Embryonic facial prominence (tissue), 1 donor: Measurements from ENCODE around the gene CGB8.
"Not testable (repeated sequence)": the region's sequence is repeated elsewhere in the genome, so short reads cannot be mapped to it uniquely, and the experiment has no call there.

Source experiments
- DNase-seq: peaks from one replicate; pipeline ENCODE4 v3.0.0-alpha.2; 2016; ENCODE audit errors: extremely low spot score

The CGB8 gene

GRCh38 chr19:49030323-49030722 lies 18.6 kb downstream of the CGB8 start:
- not testable (repeated sequence) for DNase-seq

- not testable (repeated sequence) for DNase-seq
Observed at GRCh38 chr19:49029749-49030148, 19.2 kb downstream of the CGB8 start.

- not testable (repeated sequence) for DNase-seq
Observed at GRCh38 chr19:49028686-49029085, 20.2 kb downstream of the CGB8 start.

GRCh38 chr19:49025599-49025998 lies 23.3 kb downstream of the CGB8 start:
- not testable (repeated sequence) for DNase-seq

- DNase-seq = not testable (repeated sequence)
Observed at GRCh38 chr19:49025088-49025487, 23.8 kb downstream of the CGB8 start.

GRCh38 chr19:49024233-49024632 lies 24.7 kb downstream of the CGB8 start, which contains the start of gene CGB3:
TSS of gene CGB3 (minus strand) at chr19:49024333. CDS start at chr19:49023971, 362 bp downstream.
- DNase-seq = not testable (repeated sequence)

- DNase-seq = no peak
Observed at GRCh38 chr19:49022116-49022515, 26.8 kb downstream of the CGB8 start.

GRCh38 chr19:49020931-49021895 lies 27.7 kb downstream of the CGB8 start:
- DNase-seq = no peak

GRCh38 chr19:49020342-49020741 lies 28.6 kb downstream of the CGB8 start:
- DNase-seq = no peak

- no peak for DNase-seq
Observed at GRCh38 chr19:49019242-49019932, 29.5 kb downstream of the CGB8 start.

GRCh38 chr19:49018388-49019241 lies 30.3 kb downstream of the CGB8 start:
- not testable (repeated sequence) for DNase-seq

- DNase-seq = no peak
Observed at GRCh38 chr19:49017666-49018351, 31.1 kb downstream of the CGB8 start.

- no peak for DNase-seq
Observed at GRCh38 chr19:49017041-49017665, 31.8 kb downstream of the CGB8 start, which contains the start of gene LHB. TSS of gene LHB (minus strand) at chr19:49017091. CDS start at chr19:49017081, 10 bp downstream.

GRCh38 chr19:49016067-49016839 lies 32.7 kb downstream of the CGB8 start:
- no peak for DNase-seq

GRCh38 chr19:49014870-49015255 lies 34.0 kb downstream of the CGB8 start:
- no peak for DNase-seq

- no peak for DNase-seq
Observed at GRCh38 chr19:49014123-49014869, 34.6 kb downstream of the CGB8 start.

- DNase-seq = no peak
Observed at GRCh38 chr19:49011194-49011593, 37.7 kb downstream of the CGB8 start.

- DNase-seq = no peak
Observed at GRCh38 chr19:49010453-49010852, 38.5 kb downstream of the CGB8 start.

GRCh38 chr19:49009828-49010227 lies 39.1 kb downstream of the CGB8 start:
- DNase-seq = no peak
